Measurements from ENCODE around the gene SLC9B2.

DNA sequence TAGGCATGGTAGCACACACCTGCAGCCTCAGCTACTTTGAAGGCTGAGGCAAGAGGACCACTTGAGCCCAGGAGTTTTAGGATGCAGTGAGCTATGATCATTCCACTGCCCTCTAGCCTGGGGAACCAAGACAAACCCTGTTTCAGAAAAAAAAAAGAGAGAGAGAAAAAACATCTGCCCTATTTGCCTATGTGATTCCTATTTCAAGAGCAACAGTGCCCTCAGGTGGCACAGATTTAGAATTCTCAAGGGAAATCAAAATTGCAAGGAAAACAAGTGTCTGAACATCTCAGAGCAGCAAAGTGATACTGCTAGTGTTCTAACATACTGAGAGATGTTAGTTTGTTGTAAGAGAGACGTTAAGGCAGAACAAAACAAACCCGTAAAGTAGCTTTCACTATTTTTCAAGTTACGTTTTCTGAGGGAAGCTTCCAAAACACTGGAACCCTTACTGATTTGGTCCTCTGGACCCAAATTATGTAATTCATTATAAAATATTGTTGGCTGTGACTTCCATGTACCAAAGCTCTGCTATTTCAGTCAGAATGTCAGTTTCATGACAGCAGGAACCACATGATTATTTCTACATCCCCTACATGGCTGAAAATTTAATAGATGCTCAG, 15.2 kb upstream of the SLC9B2 start:
- TF ChIP-seq, protein P1, sequence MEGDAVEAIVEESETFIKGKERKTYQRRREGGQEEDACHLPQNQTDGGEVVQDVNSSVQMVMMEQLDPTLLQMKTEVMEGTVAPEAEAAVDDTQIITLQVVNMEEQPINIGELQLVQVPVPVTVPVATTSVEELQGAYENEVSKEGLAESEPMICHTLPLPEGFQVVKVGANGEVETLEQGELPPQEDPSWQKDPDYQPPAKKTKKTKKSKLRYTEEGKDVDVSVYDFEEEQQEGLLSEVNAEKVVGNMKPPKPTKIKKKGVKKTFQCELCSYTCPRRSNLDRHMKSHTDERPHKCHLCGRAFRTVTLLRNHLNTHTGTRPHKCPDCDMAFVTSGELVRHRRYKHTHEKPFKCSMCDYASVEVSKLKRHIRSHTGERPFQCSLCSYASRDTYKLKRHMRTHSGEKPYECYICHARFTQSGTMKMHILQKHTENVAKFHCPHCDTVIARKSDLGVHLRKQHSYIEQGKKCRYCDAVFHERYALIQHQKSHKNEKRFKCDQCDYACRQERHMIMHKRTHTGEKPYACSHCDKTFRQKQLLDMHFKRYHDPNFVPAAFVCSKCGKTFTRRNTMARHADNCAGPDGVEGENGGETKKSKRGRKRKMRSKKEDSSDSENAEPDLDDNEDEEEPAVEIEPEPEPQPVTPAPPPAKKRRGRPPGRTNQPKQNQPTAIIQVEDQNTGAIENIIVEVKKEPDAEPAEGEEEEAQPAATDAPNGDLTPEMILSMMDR (IDR thresholded peaks at IDR 0.05), result peak; percentile 42 to 56 (median 51)
- TF ChIP-seq POLR2A (IDR thresholded peaks at IDR 0.05), result no peak
